HG02642 (cell line): Measurements from ENCODE around the gene PEPD.

Experiments used
- ATAC-seq: cut with Tn5 transposase; IDR thresholded peaks from one replicate; pipeline ENCODE4 v1.9.1; 2021; ENCODE audit warnings: mild to moderate bottlenecking; ENCODE audit not compliant: unreplicated experiment, poor library complexity

The PEPD gene

DNA sequence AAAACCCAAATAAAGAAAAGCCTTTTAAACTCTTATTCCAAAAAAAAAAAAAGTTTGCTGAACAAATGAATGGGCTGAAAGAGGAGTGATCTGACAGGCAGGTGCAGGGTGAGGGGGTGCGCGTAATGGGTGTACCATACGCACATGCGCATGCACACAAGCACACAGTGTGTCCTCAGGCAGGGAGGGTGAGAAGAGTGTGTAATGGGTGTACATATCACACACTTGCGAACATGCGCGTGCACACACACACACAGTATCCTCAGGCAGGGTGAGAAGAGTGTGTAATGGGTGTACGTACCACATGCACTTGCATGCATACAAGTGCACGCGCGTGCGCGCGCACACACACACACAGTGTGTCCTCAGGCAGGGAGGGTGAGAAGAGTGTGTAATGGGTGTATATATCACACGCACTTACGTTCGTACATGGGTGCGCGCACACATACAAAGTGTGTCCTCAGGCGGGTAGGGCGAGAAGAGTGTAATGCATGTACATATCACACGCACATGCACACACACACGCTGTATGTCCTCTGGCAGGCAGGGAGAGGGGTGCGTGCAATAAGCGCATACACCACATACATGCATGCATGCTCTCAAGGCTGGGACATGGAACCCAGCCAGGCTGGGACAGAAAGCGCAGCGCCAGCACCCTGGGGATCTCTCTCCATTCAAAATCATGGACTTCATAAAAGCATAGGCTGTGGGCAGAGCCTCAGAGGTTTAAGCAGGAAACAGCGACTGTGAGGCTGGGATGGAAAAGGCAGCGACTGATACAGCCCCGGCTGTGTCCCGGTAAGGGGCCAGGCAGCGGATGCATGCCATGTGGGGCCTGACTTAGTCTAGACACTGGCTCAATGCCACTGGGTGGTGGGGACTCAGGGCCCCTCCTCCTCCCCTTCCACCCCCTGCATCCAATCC is 77.7 kb downstream of the PEPD start:
- no peak for ATAC-seq

DNA sequence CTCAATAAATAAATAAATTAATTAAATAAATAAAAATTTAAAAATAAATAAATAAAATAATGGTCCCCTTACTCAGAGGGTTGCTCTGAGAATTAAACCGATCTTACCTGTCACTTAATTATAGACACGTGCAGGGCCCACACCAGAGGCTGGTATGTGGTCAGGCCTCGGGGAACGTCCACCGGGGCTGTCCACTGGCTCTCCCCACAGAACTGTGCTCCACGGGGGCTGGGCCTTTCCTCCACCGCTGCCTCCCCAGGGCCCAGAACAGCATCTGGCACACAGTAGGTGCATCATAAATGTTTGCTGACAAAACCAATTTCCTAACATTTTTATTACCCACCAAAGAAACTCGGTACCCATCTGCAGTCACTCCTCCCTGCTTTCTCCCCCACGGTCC is 78.9 kb downstream of the PEPD start:
- ATAC-seq: no peak

DNA sequence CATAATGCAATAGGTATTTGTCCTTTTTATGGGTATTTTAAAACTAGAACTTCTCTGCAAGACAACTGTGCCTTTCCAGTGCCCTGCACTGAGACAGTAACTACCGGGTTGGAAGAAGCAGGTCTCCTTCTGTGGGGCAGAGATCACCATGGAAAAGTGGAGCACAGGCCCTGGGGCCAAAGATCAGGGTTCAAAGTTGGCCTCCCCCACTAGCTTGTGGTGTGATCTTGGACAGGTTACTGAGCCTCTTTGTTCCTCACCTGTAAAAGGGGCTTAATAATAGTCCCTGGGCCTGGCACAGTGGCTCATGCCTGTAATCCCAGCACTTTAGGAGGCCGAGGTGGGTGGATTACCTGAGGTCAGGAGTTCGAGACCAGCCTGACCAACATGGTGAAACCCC is 79.8 kb downstream of the PEPD start:
- no peak for ATAC-seq

DNA sequence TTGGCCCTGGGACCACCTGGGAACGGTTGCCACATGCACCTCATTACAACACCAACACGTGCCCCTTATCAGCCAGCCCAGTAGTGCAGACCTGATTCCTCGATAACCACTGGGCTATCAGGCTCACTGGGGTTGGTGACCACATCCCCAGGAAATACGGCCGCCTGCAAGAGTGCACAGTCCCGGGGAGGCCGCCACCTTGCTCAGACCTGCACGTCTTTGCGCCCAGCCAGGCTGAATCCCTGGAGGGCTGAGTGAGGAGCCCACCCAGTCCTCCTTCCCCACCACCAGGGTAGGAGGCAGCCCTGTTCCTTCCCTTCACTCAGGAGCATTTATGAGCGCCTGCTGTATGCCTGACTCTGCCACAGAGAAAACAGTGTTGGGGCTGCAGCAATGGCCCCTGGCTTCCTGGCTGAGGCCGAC is 80.3 kb downstream of the PEPD start:
- no peak for ATAC-seq

DNA sequence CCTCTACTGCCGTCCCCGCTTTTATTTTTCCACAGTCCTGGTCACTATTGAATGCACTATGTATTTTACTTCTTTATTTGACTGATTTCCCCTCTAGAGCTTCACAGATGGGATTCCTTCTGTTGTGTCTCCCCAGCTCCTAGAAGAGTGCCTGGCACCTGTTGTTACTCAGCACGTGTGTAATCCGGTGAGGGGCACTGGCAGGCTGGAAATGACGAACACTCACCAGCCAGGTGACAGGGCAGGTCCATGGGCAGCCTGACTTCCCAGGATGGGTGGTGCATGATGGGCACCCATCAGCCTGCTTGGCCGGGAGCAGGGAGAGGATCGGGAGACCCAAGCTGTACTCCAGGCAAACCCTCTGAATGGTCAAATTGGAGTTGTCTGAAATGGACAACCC is 80.9 kb downstream of the PEPD start:
- ATAC-seq: no peak

- no peak for ATAC-seq
Measured at GRCh38 chr19:33440241-33440640, 81.3 kb downstream of the PEPD start.

- ATAC-seq: no peak
Measured at GRCh38 chr19:33438987-33439781, 82.4 kb downstream of the PEPD start.

- no peak for ATAC-seq
Measured at GRCh38 chr19:33437821-33438671, 83.5 kb downstream of the PEPD start.

- no peak for ATAC-seq
Measured at GRCh38 chr19:33437393-33437820, 84.2 kb downstream of the PEPD start.

GRCh38 chr19:33436360-33437345 is 84.9 kb downstream of the PEPD start:
- ATAC-seq: no peak

- no peak for ATAC-seq
Measured at GRCh38 chr19:33435706-33436359, 85.8 kb downstream of the PEPD start.

DNA sequence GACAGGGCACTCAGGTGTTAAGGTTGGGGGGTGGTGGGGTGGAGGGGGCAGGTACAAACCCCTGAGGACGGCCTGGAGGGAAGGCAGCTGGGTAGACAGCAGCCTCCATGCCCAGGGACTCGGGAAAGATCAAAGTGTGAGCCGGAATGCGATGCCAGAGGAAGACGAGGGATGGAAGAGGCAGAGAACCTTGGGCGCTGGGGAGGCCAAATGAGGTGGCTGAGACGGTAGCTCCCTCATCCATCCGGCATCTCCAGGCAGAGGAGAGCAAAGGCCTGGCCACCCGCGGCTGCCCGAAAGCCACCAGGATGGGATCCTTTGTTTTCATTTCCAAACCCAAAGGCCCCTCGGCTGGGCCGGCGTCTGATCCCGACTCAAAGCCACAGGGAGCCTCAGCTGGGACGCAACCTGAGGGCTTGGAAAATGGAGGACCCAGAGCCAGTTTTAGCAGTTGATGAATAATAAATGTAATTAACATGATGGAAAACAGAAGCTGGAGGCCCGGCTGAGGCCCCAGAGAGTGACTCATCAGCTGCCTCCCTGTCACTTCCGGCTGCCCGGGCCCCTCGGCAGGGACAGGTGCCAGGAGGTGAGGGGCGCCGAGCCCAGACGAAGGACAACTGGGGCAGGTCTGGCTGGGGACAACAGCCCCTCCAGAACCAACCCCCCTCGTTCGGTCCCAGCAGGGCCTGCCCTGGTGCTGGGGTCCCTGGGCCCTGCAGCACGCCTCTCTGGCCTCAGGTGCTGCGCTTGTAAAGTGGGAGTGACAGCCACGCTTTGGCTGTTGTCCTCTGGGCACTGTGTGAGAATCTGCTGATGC is 86.5 kb downstream of the PEPD start:
- ATAC-seq: no peak

DNA sequence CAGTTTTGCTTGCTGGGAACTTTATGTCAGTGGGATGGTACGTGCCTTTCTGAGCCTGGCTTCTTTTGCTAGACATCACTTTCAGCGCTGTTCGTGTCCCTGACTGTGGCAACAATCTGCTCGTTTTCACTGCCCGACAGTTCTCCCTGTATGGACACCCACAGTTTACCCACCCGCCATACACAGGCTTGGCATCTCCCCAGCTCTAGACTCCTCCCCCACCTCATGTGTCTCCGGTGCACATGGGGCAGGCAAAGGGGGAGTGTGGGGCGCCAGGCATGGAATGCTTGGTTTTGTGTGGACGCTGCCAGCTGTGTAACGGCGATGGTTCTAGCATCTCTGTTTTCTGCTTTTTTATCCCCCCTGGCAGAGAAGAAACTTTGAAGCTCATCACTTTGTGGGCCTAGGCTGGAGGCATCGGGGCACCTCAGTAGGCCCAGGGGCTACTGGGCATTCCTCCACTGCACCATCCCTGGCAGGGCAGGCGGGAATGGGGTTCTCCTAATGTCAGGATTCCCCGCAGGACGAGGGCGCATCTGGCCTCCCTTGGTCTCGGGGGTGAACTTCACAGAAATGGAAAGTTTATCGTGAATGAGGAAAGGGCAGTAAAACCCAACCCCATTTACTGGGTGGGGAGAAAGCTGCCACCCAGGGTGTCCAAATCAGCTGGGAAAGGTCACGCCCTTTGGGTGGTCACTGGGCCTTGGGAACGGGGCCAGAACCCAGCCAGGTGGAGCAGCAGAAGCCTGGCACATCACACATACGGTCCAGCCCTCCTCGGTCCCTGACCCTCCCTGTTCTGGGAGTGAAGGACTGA is 87.3 kb downstream of the PEPD start:
- ATAC-seq: no peak

DNA sequence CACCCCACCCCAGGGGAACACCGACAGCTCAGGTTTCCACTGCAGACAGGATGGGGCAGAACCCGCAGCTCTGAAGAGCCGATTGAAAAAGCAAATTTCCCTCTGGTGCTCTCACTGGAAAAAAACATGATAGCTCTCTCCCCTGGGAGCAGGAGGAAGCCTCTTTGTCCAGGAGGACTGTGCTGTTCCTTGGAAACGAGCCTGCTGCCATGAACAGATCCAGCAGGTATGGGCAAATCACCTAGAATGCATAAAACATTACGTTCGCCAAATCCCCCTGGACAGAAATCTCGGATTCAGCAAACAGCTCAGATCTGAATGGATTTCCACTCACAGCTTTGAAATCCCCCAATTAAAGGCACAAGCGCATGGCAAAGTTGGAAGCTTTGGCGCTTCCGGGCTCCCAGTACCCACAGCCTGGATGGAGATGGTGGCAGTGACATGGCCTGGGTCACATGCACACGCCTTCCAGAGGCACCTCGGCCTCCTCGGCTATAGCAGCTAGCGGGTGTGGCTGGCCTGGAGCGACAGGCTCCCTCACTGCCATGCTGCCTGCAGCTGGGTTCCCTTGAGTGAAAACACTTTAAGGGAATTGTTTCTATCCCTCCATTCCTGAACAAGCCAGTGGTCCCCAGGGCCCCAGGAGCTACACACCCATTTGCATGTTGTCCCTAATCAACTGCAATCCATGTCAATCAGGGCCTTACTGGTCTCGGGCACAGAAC is 89.0 kb downstream of the PEPD start:
- no peak for ATAC-seq

GRCh38 chr19:33432015-33432414 is 89.6 kb downstream of the PEPD start:
- ATAC-seq: no peak

DNA sequence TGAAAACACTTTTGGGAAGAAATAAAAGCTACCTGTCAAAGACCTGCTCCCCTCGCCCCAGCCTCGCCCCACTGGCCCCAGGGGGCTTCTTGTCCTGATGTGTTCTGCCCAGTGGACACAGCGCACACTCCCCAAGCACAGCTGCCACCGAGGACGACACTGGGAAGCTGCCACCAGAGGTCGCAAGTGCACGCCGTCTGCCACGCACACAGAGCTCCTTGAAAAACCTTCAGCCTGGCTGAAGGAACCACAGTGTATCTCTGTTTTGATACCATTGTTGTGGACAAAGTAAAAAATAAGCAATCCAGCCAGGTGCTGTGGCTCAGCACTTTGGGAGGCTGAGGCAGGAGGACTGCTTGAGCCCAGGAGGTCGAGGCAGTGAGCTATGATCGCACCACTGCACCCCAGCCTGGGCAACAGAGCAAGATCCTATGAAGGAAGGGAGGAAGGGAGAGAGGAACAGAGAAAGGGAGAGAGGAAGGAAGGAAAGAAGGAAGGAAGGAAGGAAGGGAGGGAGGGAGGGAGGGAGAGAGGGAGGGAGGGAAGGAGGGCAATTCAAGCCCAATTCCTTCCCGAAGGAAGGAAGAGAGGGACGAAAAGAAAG is 90.8 kb downstream of the PEPD start:
- ATAC-seq: no peak
